NCI-H69 (cell line): Measurements from ENCODE around the gene KCNC4.
A peak's percentile ranks its signal among the peaks of the same experiment; 100 is the strongest.

Experiments
- DNase-seq: peaks from one replicate; lab custom pipeline; 2025; lab: John Stamatoyannopoulos, UW

Gene KCNC4

GRCh38 chr1:110230381-110231199, 20.5 kb downstream of the KCNC4 start:
- DNase-seq, result peak; percentile 25

- DNase-seq, result peak; percentile 84
Measured at GRCh38 chr1:110233861-110234260, 23.7 kb downstream of the KCNC4 start.

- peak; percentile 28 for DNase-seq
Measured at GRCh38 chr1:110234691-110235090, 24.6 kb downstream of the KCNC4 start.

GRCh38 chr1:110235181-110235833, 25.2 kb downstream of the KCNC4 start:
- DNase-seq, result peak; percentile 23

- DNase-seq, result peak; percentile 60
Measured at GRCh38 chr1:110235834-110236682, 25.9 kb downstream of the KCNC4 start.

- DNase-seq, result no peak
Measured at GRCh38 chr1:110237386-110238152, 27.5 kb downstream of the KCNC4 start.

GRCh38 chr1:110239441-110240430, 29.6 kb downstream of the KCNC4 start:
- peak; percentile 12 for DNase-seq

- peak; percentile 89 for DNase-seq
Measured at GRCh38 chr1:110240476-110241210, 30.5 kb downstream of the KCNC4 start.

GRCh38 chr1:110241516-110241915, 31.4 kb downstream of the KCNC4 start:
- DNase-seq, result no peak

- peak; percentile 5 for DNase-seq
Measured at GRCh38 chr1:110242062-110242461, 31.9 kb downstream of the KCNC4 start.

GRCh38 chr1:110242731-110243130, 32.6 kb downstream of the KCNC4 start:
- no peak for DNase-seq

- peak; percentile 70 for DNase-seq
Measured at GRCh38 chr1:110243146-110243545, 33.0 kb downstream of the KCNC4 start.

GRCh38 chr1:110243574-110243973, 33.5 kb downstream of the KCNC4 start:
- peak; percentile 81 for DNase-seq

GRCh38 chr1:110245876-110246620, 35.9 kb downstream of the KCNC4 start:
- no peak for DNase-seq

- DNase-seq, result no peak
Measured at GRCh38 chr1:110248746-110249145, 38.6 kb downstream of the KCNC4 start.

GRCh38 chr1:110249256-110249655, 39.1 kb downstream of the KCNC4 start:
- no peak for DNase-seq

- no peak for DNase-seq
Measured at GRCh38 chr1:110250008-110250407, 39.9 kb downstream of the KCNC4 start.

- no peak for DNase-seq
Measured at GRCh38 chr1:110250749-110251148, 40.6 kb downstream of the KCNC4 start.

GRCh38 chr1:110253213-110253612, 43.1 kb downstream of the KCNC4 start:
- no peak for DNase-seq
